Omental fat pad (tissue), 4 donors: ENCODE results near the gene HEATR9. TPM values are rescaled to one million over a fixed set of nuclear protein-coding genes. Genes with fewer than 3 reads are reported as not detected.

Source experiments
- ATAC-seq: fragments of 150-250 bp; one replicate; pipeline ENCODE4 v1.9.1; 2016; ENCODE audit warnings: mild to moderate bottlenecking, moderate library complexity; ENCODE audit not compliant: low FRiP score
- DNase-seq: peaks from one replicate; pipeline ENCODE4 v3.0.0-alpha.2; 2019; ENCODE audit warnings: low spot score
- total RNA-seq, 4 donors: library from RNA; depleted of rRNA; stranded (reverse); fragments of >200 nt; gene quantifications; one replicate each; pipeline ENCODE4 v1.1.0, GENCODE V29; 2016
- TF ChIP-seq, protein P1 (sequence below), 3 donors: fragments of 450-650 bp; IDR thresholded peaks; one replicate each; pipeline ENCODE4 v1.5.1; 2016 to 2017; ENCODE audit warnings: antibody characterized with exemption in 3 of 3, mild to moderate bottlenecking in 3 of 3, moderate library complexity in 2 of 3

HEATR9 gene
- total RNA-seq, 4 donors from 2014 or later = not detected

GRCh38 chr17:35865412-35866340 lies 3.0 kb downstream of the HEATR9 start:
- ATAC-seq (no peak), DNase-seq (no peak)
- TF ChIP-seq, protein P1, sequence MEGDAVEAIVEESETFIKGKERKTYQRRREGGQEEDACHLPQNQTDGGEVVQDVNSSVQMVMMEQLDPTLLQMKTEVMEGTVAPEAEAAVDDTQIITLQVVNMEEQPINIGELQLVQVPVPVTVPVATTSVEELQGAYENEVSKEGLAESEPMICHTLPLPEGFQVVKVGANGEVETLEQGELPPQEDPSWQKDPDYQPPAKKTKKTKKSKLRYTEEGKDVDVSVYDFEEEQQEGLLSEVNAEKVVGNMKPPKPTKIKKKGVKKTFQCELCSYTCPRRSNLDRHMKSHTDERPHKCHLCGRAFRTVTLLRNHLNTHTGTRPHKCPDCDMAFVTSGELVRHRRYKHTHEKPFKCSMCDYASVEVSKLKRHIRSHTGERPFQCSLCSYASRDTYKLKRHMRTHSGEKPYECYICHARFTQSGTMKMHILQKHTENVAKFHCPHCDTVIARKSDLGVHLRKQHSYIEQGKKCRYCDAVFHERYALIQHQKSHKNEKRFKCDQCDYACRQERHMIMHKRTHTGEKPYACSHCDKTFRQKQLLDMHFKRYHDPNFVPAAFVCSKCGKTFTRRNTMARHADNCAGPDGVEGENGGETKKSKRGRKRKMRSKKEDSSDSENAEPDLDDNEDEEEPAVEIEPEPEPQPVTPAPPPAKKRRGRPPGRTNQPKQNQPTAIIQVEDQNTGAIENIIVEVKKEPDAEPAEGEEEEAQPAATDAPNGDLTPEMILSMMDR (IDR thresholded peaks at IDR 0.05) = no peak

DNA sequence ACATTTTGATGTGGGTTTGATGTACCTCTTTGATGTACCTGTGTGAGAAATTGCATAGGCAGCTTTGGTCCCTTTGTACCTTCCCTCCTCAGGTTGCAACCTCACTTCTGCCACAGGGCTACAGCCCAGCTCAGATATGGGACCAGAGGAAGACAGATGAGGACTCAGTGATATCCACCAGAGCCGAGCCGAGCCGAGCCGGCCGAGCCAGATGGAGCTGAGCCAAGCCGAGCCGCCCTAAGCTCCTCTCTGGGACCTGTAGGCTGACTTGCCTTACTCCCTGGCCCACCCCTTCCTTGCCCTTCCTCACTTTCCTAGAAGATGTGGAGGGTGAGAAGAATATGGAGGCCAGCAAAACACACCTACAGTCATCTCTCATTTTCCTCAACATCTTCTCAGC lies 3.8 kb downstream of the HEATR9 start:
- no peak for DNase-seq
- TF ChIP-seq, protein P1 (IDR thresholded peaks at IDR 0.05) = no peak
- ATAC-seq = no peak

- TF ChIP-seq, protein P1 (IDR thresholded peaks at IDR 0.05) = no peak
- ATAC-seq = no peak
- no peak for DNase-seq
Measured at GRCh38 chr17:35856603-35857002, 12.1 kb downstream of the HEATR9 start.

DNA sequence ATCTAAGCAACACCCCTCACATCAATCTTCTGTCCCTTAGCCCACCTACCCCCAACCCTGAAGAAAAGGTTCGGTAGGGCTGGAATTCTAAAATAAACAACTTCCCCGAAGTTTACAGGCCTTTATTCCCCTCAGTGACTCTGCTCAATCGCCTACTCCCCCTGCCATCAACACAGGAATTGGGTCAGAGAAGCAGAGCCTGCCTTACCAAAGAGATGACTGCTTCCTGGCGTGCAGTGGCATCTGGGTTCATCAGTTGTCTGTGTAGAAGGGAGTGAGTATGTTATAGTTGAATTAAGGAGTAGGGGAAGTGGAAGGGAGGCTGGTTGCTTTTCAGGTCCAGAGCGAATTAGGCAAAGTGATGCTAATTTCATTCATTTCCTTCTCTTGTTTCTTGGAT lies 12.7 kb downstream of the HEATR9 start:
- ATAC-seq = no peak
- no peak for DNase-seq
- TF ChIP-seq, protein P1 (IDR thresholded peaks at IDR 0.05) = no peak

DNA sequence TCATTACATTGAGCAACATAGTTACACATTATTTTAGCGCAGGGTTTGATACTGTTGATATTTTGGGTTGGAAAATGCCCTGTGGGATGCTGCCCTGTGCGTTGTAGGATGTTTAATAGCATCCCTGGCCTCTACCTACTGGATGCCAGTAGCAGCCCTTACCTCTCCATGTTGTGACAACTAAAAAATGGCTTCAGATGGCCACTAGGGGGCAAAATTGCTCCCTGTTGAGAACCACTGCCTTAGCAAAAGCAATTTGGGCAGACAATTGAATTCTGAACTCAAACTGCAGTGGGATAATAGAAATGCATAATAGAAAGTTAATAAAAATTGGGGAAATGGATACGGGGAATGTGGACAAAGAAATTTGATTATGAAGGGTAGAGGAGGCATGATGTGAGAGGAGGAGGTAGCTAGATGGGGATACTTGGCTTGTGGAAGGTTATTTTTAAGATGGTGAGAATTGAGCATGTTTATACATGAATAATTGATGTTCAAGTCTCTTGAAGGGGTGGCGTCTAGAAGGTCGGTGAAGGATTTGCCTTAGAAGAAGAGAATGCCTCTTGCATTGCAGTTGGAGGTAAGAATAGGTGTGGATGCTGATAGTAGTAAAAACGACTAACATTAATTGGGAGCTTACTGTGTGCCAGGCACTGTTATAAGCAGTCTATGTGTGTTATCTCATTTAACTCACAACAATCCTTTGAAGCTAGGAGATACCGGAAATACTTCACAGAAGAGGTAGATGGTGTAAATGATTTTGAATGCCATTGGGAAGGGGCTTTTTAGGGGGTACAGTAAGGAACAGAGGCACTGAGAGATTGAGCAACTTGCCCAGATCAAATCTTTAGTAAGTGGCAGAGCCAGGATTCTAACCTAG lies 19.0 kb downstream of the HEATR9 start:
- DNase-seq (no peak), ATAC-seq (no peak)
- TF ChIP-seq, protein P1 (IDR thresholded peaks at IDR 0.05) = peak in 1 of 3 donors; percentile 36

GRCh38 chr17:35847633-35848373 lies 20.9 kb downstream of the HEATR9 start:
- no peak for DNase-seq
- TF ChIP-seq, protein P1 (IDR thresholded peaks at IDR 0.05) = no peak
- ATAC-seq = no peak
